Umbilical cord (tissue), 2 donors: ENCODE results near the gene CFTR. TPM values are rescaled to one million over a fixed set of nuclear protein-coding genes. Genes with fewer than 3 reads are reported as not detected.
A peak's percentile ranks its signal among the peaks of the same experiment; 100 is the strongest.
"Not testable (repeated sequence)": the region's sequence is repeated elsewhere in the genome, so short reads cannot be mapped to it uniquely, and the experiment has no call there.

Experiments
- DNase-seq: peaks from one replicate; pipeline ENCODE4 v3.0.0-alpha.2; 2015; ENCODE audit warnings: low spot score
- total RNA-seq: library from RNA; depleted of rRNA; stranded (reverse); fragments of >200 nt; gene quantifications from one replicate; pipeline ENCODE4 v1.2.3, GENCODE V29; 2014; ENCODE audit warnings: low replicate concordance; ENCODE audit not compliant: insufficient read depth

Gene CFTR
- total RNA-seq, 1 donor from 2014 or later = 6.3 TPM

DNA sequence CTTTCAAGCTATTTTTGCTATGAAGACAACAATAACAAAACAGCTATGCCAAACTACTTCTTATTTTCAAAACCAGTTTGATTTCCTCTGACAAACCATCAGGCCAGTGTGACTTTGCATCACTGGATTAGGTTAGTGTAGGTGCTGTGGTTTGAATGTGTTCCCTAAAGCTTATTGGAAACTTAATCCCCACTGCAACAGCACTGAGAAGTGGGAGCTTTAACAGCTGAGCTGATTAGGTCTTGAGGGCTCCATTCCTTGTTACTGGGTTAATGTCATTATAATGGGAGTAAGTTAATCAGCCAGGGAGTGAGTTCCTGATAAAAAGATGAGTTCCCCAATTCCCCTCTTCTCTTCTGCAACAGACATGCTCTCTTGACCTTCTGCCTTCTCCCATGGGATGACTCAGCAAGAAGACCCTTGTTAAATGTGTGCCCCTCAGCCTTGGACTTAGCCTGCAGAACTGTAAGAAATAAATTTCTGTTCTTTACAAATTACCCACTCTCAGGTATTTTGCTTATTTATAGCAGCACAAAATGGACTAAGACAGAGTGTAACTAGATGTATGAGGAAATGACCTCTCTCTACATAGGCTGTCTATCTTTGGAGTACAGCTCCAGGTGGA, 206.6 kb downstream of the CFTR start:
- DNase-seq = no peak

DNA sequence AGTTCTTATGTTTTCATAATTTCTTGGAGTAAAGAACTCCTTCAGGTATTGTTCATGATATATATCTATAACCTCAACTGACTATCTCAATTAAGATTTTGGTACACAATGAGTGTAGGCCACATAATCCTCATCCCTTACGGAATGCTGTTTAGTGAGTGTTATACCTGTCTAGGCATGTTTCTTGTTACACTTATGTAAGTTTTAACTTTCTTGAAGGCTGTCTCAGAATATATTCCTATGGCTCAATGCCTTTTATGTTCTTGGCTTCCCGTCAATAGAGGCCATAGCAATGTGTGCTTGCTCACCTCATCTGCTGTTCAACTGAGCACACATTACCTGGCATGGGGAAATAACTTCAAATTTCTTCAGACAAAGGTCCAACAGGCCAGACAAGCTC, 208.3 kb downstream of the CFTR start:
- peak; percentile 12 for DNase-seq

DNA sequence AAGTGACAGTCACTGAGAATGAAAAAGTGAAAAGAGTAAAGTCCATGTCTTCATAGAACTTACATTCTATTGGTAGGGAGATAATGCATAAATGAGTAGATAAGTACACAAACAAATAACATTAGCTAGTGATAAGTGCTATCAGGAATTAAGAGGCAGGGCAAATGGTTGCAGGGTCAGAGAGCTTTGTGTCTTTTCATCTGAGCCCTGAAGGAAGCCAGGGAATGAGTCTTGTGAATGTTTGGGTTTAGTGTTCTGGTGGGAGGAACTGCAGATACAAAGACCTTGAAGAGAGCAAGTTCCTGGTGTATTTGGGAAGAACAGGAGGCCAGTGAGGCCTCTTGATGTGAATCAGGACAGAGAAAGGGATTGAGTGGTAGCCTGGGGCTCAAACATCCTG, 209.6 kb downstream of the CFTR start:
- DNase-seq = no peak

DNA sequence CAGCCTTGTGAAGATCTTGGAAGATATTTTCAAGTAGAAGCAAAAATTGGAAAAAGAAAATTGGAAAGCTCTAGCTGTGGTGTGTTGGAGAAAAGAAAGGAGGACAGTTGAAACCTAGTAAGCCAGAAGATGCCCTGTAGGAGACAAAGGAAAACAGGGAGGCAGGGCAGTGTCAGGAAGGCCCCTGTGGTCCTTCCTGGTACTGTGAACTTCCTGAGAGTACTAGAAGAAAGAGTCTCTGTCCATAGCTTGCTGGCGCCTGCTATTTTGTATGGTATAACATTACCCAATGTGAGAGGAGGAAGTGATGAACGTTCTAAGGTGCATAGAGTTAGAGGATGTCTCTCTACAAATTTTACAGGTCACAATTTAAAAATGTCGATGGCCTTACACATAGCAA, 210.3 kb downstream of the CFTR start:
- DNase-seq = no peak

DNA sequence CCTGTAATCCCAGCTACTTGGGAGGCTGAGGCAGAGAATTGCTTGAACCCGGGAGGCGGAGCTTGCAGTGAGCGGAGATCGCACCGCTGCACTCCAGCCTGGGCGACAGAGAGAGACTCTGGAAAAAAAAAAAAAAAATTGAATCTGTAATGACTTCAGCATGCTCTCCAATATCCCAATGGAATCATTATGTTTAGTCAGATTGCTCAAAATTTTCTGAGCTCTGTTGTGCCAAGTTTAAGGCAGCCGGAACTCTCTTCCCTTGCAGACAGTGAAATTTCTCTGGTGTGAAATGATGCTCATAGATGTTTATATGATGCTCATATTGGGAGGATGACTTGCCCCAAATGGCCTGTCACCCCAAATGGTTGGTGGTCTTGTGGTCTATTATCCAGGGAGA, 212.5 kb downstream of the CFTR start:
- no peak for DNase-seq

DNA sequence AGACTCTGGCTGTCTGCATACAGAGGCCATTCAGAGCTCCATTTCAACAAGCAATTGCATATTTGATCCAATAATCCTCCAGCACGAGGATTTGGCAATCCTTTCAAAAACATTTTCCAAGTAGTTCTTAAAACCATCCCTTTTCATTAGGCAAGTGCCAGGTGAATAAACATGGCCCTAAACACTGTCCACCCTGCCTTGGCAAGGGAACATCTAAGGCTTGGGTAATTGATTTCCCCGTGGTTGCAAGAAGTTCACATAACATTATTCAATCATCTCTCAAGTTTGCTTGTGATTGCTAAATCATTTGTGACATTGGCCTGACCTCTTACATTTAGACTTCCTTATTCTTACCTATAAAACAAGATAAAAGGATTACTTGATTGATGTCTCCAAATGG, 218.2 kb downstream of the CFTR start:
- no peak for DNase-seq

DNA sequence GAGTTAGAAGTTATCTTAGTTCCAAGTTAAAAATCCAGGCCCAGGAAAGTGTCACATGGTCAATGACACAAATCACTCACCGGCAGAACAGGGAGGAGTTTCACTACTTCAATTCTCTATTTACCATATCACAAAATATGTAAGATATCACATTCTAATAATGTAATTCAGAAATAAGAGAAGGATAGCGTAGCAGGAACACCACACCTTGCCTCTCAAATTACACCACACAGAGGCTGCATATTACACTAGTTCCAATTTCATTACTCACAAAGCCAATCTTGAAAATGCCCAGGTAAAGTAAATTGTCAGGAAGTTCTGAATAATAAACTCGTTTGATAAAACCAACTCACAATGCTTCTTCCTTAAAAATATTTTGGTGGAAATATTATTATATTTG, 224.2 kb downstream of the CFTR start:
- DNase-seq = no peak

DNA sequence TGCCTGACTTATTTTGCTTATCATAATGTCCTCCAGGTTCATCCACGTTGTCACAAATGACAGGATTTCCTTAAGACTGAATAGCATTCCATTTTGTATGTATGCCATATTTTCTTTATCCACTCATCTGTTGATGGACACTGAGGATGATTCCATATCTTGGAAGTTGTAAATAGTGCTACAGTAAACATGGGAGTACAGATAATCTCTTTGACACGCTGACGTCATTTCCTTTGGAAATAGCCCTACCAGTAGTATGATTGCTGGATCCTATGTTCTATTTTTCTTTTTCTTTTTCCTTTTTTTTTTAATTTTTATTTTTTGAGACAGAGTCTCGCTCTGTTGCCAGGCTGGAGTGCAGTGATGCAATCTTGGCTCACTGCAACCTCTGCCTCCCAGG, 225.8 kb downstream of the CFTR start:
- no peak for DNase-seq

DNA sequence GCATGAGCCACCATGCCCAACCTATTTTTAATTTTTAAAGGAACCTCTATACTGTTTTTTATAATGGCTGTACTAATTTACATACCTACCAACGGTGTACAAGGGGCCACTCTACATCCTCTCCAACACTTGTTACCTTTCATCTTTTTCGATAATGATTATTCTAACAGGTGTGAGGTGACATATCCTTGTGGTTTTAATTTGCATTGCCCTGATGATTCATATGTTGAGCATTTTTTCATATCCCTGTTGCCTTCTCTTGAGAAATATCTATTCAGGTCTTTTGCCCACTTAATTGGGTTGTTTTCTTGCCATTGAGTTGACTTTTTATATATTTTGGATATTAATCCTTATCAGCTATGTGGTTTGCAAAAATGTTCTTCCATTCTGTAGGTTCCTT, 226.4 kb downstream of the CFTR start:
- no peak for DNase-seq

DNA sequence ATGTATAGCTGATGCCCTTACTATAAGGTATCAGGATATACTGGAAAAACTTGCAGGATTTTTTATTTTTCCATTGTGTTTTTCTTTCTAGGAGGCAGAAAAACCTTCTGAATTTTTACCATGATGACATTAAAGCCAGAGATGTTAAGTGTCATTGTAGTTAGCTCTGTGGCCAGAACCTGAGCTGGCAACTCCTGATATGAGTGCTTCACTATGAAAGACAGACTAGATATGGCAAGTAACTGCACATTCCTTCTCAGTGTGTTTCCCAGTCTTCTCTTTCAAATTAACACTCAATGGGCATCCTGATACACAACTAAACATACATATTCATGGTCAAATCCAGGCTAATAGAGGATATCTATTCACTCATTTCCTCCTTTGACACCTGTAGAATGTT, 227.3 kb downstream of the CFTR start:
- DNase-seq = no peak

DNA sequence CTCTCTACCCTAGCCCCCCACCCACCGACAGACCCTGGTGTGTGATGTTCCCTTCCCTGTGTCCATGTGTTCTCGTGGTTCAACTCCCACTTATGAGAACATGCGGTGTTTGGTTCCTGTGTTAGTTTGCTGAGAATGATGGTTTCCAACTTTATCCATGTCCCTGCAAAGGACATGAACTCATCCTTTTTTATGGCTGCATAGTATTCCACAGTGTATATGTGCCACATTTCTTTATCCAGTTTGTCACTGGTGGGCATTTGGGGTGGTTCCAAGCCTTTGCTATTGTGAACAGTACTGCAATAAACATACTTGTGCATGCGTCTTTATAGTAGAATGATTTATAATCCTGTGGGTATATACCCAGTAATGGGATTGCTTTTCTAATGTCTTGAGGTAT, 228.3 kb downstream of the CFTR start:
- DNase-seq = not testable (repeated sequence)

DNA sequence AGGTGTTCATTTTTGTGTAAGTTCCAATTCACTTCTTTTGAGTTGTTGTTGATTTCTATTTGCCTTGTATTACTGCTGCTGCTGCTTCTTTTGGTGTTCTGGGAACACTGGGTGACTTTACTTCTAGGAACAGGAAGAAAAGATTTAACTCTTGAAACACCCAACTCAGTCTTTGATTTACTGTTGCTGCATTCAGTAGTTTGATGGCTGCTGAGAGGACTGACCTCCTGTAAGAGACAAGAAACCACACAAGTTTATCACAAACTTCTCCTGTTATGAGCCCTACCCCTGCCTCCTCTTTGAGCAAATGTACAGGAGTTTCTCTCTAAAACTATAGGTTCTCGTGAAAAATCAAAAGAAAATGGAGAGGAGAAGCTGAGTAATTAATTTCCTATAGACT, 231.7 kb downstream of the CFTR start:
- no peak for DNase-seq

DNA sequence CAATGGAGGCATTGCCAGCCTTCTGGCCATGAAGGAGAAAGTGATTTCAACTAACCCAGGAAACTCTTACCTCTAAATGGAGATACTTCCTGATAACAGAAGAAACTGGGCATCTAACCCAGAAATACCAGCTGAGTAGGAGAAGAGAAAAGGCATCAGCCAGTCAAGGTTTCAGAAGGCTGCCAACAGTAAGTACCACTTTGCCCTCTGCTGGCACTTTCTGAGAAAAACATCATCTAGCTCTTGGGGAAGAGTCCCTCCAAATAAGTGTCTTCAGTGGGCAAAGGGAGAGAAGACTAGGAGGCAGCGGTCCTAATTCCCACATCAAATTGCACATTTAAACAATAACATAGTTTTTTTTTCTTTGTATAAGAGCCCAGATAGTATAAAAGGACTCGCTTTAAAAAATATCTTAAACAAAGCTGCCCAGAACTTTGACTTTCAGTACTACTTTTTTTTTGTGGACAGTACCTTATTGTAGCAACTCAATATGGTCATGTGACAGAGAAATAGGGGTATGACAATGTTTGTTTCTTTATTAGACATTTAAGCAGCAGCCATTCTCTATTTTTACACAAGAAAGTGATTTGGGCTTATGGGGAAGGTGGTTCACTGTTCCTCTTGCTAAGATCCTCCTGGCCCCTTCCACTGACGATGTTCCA, 236.1 kb downstream of the CFTR start:
- DNase-seq = peak; percentile 75

DNA sequence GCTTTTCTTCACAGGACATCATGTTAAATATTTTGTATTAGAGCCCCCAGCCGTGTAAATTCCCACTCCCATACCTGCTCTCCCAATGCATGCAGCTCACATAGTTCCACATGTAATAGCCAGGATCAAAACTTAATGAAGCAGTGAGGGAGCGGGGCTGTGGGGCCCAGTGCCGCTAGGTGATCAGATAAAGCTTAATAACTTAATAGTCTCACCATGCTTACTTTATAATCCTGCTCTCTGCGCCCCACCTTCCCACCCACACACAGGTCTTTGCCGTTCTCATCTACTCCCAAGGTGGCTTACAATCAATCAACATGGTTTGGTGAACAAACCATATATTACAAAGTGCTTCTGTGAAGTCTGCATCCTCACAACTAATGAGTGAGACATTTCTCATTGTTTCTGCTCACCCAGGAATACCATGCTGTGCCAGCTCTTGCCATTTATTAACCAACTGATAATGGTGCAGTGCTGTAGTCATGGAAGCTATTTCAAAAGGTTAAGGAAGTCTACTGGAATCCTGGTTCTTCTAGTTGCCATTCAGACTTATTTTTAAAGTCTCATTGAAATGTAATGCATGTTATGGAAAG, 237.0 kb downstream of the CFTR start:
- no peak for DNase-seq

DNA sequence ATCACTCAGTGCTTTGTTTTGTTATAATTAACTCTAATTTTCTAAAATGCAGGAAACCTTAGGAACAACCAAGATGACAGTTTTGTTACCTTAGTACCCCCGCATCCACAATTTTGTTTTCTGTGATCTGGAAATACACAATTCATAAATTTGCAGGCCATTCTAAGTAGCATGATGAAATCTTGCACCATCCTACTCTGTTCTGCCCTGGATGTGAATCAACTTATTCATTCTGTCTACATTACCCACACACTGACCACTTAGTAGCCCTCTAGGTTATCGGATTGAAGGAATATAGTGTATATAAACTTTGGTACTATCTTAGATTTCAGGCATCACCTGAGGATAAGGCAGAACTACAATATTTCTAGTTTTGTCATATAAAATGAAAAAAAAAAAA, 237.5 kb downstream of the CFTR start:
- no peak for DNase-seq

Other genes with a start within 250 kb of the CFTR start
- 23.6 TPM for gene WNT2, start 157.0 kb upstream of the CFTR start, total RNA-seq
- 4.8 TPM for gene ASZ1, start 52.5 kb upstream of the CFTR start, total RNA-seq